MCF 10A (cell line): ENCODE results near the gene BCL2L13. TPM values are rescaled to one million over a fixed set of nuclear protein-coding genes. Genes with fewer than 3 reads are reported as not detected.

Experiments used
- BruUV-seq: library from RNA; stranded (reverse); fragments of 400-500 nt; replicated peaks from 2 replicates; lab custom pipeline; 2021; lab: Mats Ljungman, UMichigan
- CTCF ChIA-PET: fragments of 300-600 bp; sonication (Branson Sonifier 250); formaldehyde crosslinking; extraction: SDS; loops from one replicate; lab custom pipeline; 2021; ENCODE audit warnings: antibody characterized with exemption, inconsistent platforms; lab: Yijun Ruan, JAX
- POLR2A ChIA-PET: fragments of 300-600, 350-650 bp; sonication (Branson Sonifier 250); formaldehyde crosslinking; extraction: SDS; loops from one replicate; lab custom pipeline; 2020; ENCODE audit warnings: antibody characterized with exemption, inconsistent platforms; lab: Yijun Ruan, JAX
- DNase-seq: peaks from one replicate; pipeline ENCODE4 v3.0.0-alpha.2; 2018; ENCODE audit not compliant: unreplicated experiment
- H3K27ac Mint-ChIP-seq: one replicate; pipeline ENCODE4 v1.8.0; 2022; ENCODE audit warnings: mild to moderate bottlenecking, low read depth, mixed read lengths; ENCODE audit not compliant: unreplicated experiment
- H3K27me3 Mint-ChIP-seq: one replicate; pipeline ENCODE4 v1.8.0; 2022; ENCODE audit warnings: mixed read lengths; ENCODE audit not compliant: insufficient read depth, unreplicated experiment
- H3K36me3 Mint-ChIP-seq: one replicate; pipeline ENCODE4 v1.8.0; 2022; ENCODE audit warnings: mild to moderate bottlenecking, moderate library complexity, mixed read lengths; ENCODE audit not compliant: insufficient read depth, unreplicated experiment
- H3K4me1 Mint-ChIP-seq: one replicate; pipeline ENCODE4 v1.8.0; 2022; ENCODE audit warnings: mixed read lengths; ENCODE audit not compliant: insufficient read depth, unreplicated experiment
- H3K4me3 Mint-ChIP-seq: one replicate; pipeline ENCODE4 v1.8.0; 2022; ENCODE audit warnings: mild to moderate bottlenecking, moderate library complexity, mixed read lengths; ENCODE audit not compliant: unreplicated experiment
- H3K9me3 Mint-ChIP-seq: one replicate; pipeline ENCODE4 v1.8.0; 2022; ENCODE audit warnings: mixed read lengths; ENCODE audit not compliant: unreplicated experiment
- intact Hi-C: fragments of 100-400 bp; cut with micrococcal nuclease; formaldehyde crosslinking; loops from 2 replicates; pipeline ENCODE4 v1.14.1; 2022
- total RNA-seq: library from RNA; stranded (reverse); gene quantifications from 2 replicates; pipeline ENCODE4 v1.2.3, GENCODE V29; 2022
- TF ChIP-seq, protein P1 (sequence below): fragments of 200-600 bp; IDR thresholded peaks from one replicate; pipeline ENCODE4 v1.8.0; 2022; ENCODE audit warnings: antibody characterized with exemption, mild to moderate bottlenecking; ENCODE audit not compliant: unreplicated experiment

BCL2L13 gene
- total RNA-seq, 1 experiment from 2014 or later, result 75.1 TPM

DNA sequence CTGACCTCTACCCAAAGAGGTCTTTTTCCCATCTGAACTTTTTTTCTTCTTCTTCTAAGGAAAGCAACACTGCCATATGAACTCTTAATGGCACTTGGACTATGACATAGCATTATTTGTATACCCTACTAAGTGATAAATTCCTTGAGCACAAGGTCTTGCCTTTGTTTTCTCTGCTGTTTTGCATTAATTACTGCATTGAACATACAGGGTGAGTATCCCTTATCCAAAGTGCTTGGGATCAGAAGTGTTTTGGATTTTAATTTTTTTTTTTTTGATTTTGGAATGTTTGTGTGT lies 86.9 kb downstream of the BCL2L13 start:
- DNase-seq, result no peak
- POLR2A ChIA-PET, result no interaction called here
- no peaks in the 10 kb centered on the region for H3K27me3 Mint-ChIP-seq
- peaks cover 62% of the 10 kb centered on the region for H3K36me3 Mint-ChIP-seq
- H3K4me1 Mint-ChIP-seq, result peaks cover 15% of the 10 kb centered on the region
- CTCF ChIA-PET, result no interaction called here
- TF ChIP-seq, protein P1, sequence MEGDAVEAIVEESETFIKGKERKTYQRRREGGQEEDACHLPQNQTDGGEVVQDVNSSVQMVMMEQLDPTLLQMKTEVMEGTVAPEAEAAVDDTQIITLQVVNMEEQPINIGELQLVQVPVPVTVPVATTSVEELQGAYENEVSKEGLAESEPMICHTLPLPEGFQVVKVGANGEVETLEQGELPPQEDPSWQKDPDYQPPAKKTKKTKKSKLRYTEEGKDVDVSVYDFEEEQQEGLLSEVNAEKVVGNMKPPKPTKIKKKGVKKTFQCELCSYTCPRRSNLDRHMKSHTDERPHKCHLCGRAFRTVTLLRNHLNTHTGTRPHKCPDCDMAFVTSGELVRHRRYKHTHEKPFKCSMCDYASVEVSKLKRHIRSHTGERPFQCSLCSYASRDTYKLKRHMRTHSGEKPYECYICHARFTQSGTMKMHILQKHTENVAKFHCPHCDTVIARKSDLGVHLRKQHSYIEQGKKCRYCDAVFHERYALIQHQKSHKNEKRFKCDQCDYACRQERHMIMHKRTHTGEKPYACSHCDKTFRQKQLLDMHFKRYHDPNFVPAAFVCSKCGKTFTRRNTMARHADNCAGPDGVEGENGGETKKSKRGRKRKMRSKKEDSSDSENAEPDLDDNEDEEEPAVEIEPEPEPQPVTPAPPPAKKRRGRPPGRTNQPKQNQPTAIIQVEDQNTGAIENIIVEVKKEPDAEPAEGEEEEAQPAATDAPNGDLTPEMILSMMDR, result no peak
- no TSS peak for BruUV-seq
- intact Hi-C loops, result no loop called here
- H3K27ac Mint-ChIP-seq, result no peak overlapping the region
- no peak overlapping the region for H3K4me3 Mint-ChIP-seq
- H3K9me3 Mint-ChIP-seq, result no peaks in the 10 kb centered on the region

DNA sequence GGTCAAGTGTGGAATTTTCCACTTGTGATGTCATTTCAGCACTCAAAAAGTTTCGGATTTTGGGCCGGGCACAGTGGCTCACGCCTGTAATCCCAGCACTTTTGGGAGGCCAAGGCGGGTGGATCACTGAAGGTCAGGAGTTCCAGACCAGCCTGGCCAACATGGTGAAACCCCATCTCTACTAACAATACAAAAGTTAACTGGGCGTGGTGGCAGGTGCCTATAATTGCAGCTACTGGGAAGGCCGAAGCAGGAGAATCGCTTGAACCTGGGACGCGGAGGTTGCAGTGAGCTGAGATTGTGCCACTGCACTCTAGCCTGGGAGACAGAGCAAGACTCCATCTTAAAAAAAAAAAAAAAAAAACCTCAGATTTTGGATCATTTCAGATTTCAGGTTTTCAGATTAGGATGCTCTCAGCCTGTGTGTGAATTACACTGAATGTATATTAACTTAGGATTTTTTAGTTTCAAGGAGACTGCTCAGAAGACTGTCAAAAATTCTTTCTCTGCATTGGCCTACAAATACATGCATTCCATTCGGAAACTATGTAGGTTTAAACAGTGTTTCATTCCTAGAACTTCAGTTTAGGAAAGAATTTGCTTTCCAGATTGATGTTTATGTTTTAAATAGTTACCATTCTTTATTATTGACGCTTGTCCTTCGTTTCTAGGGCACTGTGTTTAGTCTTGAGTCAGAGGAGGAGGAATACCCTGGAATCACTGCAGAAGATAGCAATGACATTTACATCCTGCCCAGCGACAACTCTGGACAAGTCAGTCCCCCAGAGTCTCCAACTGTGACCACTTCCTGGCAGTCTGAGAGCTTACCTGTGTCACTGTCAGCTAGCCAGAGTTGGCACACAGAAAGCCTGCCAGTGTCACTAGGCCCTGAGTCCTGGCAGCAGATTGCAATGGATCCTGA lies 87.7 kb downstream of the BCL2L13 start:
- Mint-ChIP-seq H3K27ac (peak overlapping the region; percentile 57), H3K9me3 (no peaks in the 10 kb centered on the region), H3K4me1 (peaks cover 15% of the 10 kb centered on the region), H3K27me3 (no peaks in the 10 kb centered on the region), H3K4me3 (no peak overlapping the region), H3K36me3 (peaks cover 68% of the 10 kb centered on the region)
- ChIA-PET POLR2A (no interaction called here), CTCF (interaction anchor here (0.6 to 1.1 kb wide), 2 partner anchors 39 to 350 kb away, joined by 3 read pairs; no protein-coding TSS in a partner anchor)
- TF ChIP-seq, protein P1, result no peak
- BruUV-seq, result no TSS peak
- DNase-seq, result no peak
- intact Hi-C loops, result no loop called here

DNA sequence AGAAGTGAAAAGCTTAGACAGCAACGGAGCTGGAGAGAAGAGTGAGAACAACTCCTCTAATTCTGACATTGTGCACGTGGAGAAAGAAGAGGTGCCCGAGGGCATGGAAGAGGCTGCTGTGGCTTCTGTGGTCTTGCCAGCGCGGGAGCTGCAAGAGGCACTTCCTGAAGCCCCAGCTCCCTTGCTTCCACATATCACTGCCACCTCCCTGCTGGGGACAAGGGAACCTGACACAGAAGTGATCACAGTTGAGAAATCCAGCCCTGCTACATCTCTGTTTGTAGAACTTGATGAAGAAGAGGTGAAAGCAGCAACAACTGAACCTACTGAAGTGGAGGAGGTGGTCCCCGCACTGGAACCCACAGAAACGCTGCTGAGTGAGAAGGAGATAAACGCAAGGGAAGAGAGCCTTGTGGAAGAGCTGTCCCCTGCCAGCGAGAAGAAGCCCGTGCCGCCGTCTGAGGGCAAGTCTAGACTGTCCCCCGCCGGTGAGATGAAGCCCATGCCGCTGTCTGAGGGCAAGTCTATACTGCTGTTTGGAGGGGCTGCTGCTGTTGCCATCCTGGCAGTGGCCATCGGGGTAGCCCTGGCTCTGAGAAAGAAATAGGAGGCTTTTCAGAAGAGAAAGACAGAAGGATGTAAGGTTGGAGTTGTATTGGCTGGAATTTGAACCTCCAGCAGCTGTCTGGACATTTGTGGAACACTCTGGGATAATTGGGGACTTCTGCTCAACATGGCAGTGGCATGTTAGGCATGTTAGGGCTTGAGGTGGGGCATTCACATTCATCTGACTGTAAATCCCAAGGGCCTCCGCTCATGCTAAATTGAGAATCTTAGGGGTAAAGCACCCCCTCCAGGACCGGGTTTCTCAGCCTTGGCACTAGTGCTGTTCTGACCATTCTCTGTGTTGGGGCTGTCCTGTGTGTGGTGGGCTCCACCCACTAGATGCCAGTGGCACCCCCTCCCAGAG lies 88.7 kb downstream of the BCL2L13 start:
- CTCF ChIA-PET, result interaction anchor here (0.6 to 1.4 kb wide), 4 partner anchors 12 to 349 kb away, joined by 3 read pairs; no protein-coding TSS in a partner anchor
- POLR2A ChIA-PET, result interaction anchor here (0.5 kb wide), 1 partner anchor 94 kb away, joined by 3 read pairs; no protein-coding TSS in a partner anchor

More for the DNA sequence above, 88.7 kb downstream of the BCL2L13 start:
- BruUV-seq, result no TSS peak
- intact Hi-C loops, result no loop called here
- DNase-seq, result no peak
- Mint-ChIP-seq H3K27me3 (no peaks in the 10 kb centered on the region), H3K4me3 (no peak overlapping the region), H3K27ac (peak overlapping the region; percentile 57), H3K36me3 (peaks cover 78% of the 10 kb centered on the region), H3K9me3 (no peaks in the 10 kb centered on the region), H3K4me1 (peaks cover 12% of the 10 kb centered on the region)
- TF ChIP-seq, protein P1, result no peak
